Globus pallidus (tissue), 1 donor: ENCODE results near the gene RBL1.
"Not testable (repeated sequence)": the region's sequence is repeated elsewhere in the genome, so short reads cannot be mapped to it uniquely, and the experiment has no call there.

Experiments used
- DNase-seq: peaks from one replicate; pipeline ENCODE4 v3.0.0-alpha.2; 2015; ENCODE audit warnings: low spot score

RBL1 gene, protein sequence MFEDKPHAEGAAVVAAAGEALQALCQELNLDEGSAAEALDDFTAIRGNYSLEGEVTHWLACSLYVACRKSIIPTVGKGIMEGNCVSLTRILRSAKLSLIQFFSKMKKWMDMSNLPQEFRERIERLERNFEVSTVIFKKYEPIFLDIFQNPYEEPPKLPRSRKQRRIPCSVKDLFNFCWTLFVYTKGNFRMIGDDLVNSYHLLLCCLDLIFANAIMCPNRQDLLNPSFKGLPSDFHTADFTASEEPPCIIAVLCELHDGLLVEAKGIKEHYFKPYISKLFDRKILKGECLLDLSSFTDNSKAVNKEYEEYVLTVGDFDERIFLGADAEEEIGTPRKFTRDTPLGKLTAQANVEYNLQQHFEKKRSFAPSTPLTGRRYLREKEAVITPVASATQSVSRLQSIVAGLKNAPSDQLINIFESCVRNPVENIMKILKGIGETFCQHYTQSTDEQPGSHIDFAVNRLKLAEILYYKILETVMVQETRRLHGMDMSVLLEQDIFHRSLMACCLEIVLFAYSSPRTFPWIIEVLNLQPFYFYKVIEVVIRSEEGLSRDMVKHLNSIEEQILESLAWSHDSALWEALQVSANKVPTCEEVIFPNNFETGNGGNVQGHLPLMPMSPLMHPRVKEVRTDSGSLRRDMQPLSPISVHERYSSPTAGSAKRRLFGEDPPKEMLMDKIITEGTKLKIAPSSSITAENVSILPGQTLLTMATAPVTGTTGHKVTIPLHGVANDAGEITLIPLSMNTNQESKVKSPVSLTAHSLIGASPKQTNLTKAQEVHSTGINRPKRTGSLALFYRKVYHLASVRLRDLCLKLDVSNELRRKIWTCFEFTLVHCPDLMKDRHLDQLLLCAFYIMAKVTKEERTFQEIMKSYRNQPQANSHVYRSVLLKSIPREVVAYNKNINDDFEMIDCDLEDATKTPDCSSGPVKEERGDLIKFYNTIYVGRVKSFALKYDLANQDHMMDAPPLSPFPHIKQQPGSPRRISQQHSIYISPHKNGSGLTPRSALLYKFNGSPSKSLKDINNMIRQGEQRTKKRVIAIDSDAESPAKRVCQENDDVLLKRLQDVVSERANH

GRCh38 chr20:37095599-37096414 lies at the start of gene RBL1:
Gene RBL1, minus strand, starts transcription at chr20:37095997. Its CDS starts 69 bp downstream, at chr20:37095928.
- peak; percentile 81 for DNase-seq

DNA sequence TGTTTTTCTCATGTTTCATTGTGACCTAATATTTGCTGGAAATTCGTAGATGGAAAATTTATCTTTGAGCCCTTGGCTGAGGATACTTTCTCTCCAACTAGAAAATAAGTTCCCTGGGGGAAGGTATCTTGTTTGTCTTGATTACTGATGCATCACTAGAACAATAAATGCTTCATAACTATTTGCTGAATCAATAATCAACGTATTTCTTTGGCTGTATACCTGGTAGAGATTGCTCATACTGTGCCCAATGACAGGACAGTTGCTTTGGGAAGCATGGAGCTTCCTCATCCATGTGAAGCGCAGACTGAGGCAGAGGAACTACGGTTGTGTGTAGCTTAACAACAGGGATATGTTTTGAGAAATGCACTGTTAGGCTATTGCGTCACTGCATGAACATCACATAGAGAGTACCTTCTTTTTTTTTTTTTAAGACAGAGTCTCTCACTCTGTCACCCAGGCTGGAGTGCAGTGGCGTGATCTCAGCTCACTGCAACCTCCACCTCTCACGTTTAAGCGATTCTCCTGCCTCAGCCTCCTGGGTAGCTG lies 49.1 kb upstream of the RBL1 start:
- DNase-seq, result no peak

GRCh38 chr20:37142708-37143107 lies 46.9 kb upstream of the RBL1 start:
- DNase-seq, result no peak

GRCh38 chr20:37137547-37137946 lies 41.8 kb upstream of the RBL1 start:
- DNase-seq, result no peak

GRCh38 chr20:37133952-37134351 lies 38.2 kb upstream of the RBL1 start:
- no peak for DNase-seq

DNA sequence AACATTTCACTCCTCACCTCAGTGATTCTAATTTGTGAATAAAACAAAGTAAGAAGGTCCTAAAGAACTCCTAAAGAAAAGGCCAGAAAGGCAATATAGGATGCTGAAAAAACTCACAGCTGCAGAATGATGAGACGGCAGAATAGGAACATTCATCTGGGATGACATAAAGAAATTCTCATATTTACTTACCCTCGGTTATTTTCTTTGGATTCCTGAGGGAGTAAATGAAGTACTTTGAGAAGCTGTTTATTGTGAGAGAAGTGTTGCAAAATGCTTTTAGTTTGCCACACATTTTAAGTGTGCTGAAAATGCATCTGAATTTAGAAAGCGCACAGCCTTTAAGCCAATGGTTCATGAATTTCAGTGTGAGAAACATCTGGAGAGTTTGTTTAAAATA lies 35.7 kb upstream of the RBL1 start:
- no peak for DNase-seq

DNA sequence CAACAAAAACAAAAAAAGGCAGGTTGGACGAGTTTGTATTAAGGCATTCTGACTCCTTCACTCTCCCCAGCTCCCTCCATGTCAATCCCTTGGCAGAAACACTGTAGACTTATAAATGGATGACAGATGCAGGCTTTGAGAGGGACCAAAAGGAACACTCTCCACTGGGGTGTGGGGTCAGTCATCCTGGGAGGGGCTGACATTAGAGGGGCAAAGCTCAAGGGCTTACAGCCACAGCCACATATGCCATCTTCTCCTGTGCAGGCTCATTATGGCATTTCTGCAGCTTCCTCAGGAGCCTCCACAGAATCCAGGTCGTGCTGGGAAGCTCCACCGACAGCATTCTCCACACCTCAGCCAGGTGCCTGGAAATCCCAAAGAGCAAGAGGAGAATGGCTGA lies 33.0 kb upstream of the RBL1 start:
- DNase-seq, result no peak

DNA sequence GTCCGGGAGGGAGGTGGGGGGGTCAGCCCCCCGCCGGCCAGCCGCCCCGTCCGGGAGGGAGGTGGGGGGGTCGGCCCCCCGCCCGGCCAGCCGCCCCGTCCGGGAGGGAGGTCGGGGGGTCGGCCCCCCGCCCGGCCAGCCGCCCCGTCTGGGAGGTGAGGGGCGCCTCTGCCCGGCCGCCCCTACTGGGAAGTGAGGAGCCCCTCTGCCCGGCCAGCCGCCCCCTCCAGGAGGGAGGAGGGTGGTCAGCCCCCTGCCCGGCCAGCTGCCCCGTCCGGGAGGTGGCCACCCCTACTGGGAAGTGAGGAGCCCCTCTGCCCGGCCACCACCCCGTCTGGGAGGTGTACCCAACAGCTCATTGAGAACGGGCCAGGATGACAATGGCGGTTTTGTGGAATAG lies 30.5 kb upstream of the RBL1 start:
- not testable (repeated sequence) for DNase-seq

DNA sequence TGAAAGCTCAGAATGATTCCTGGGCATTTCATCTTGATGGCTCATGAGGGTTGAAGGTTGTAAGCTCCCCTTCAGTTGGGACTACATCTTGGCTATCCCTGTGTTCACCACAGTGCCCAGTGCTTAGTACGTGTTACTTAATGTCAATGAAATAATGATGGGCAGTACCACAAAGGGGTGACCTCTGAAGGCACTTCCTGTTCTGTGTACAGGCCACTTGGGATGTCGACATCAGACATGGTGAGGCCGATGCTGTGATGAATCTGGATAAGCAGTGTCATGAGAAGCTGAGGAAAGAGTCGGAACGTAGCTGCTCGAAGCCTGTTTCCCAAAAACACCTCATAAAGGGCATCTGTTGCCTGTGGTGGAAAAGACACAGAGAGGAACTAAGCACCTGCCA lies 27.6 kb upstream of the RBL1 start:
- no peak for DNase-seq

DNA sequence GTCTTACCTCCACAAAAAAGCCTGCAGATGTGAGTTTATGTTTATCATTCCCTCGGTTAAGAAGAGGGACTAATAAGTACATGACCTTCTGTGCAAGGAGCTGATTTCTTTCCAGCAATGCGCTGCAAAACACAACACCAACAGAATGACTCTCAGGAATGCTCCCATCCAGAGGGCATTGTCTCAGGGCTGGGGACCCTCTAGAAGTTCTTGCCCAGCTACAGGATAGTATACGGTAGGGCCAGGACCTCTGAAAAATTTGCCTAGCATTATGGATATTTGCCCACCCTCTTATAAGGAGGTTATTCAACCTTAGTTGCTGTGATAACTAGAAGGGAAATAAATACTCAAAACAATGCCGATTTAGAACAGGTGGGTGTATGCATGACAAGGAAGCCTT lies 24.7 kb upstream of the RBL1 start:
- DNase-seq, result no peak

- DNase-seq, result no peak
Measured at GRCh38 chr20:37119356-37120036, 23.7 kb upstream of the RBL1 start.

DNA sequence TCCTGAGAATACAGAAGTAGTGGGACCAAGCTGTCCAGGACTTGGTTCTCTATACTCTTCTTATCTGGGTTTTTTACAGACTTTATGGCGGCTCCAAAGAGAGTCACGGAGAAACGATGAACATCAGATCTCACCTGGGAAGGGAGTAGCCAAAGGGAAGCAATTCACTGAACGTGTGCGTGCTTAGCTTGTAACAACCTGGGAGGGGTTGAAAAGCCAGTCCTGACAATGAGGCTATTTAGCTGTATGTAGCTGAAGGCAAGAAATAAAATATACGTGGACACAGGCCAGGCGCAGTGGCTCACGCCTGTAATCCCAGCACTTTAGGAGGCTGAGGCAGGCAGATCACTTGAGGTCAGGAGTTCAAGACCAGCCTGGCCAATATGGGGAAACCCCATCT lies 18.2 kb upstream of the RBL1 start:
- no peak for DNase-seq

GRCh38 chr20:37111926-37112455 lies 16.2 kb upstream of the RBL1 start:
- no peak for DNase-seq

DNA sequence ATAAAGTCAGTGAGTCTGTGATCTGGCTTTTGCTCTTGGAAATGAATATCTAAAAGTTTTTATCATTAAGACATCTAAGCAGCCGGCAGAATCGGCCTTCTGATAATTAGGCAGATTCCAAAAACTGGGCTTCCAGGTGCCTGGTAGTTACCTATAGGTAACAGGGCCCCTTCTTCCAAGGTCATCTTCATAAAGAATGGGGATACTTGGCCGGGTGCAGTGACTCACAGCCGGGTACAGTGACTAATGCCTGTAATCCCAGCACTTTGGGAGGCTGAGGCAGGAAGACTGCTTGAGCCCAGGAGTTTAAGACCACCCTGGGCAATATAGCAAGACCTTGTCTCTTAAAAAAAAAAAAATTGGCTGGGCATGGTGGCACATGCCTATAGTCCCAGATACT lies 12.9 kb upstream of the RBL1 start:
- no peak for DNase-seq

GRCh38 chr20:37102571-37102970 lies 6.8 kb upstream of the RBL1 start:
- DNase-seq, result no peak

GRCh38 chr20:37096415-37097041 lies 731 bp upstream of the RBL1 start:
- DNase-seq, result no peak

- peak; percentile 15 for DNase-seq
Measured at GRCh38 chr20:37095108-37095598, 644 bp downstream of the RBL1 start.

- DNase-seq, result no peak
Measured at GRCh38 chr20:37090407-37090806, 5.4 kb downstream of the RBL1 start.

GRCh38 chr20:37081717-37082289 lies 14.0 kb downstream of the RBL1 start:
- DNase-seq, result no peak

GRCh38 chr20:37077009-37077408 lies 18.8 kb downstream of the RBL1 start:
- DNase-seq, result no peak
